GM12878 (cell line): ENCODE results near the gene OR14A2.

Experiments used
- ASH2L ChIP-seq: fragments of 300-600, 200-600 bp; sonication (generic); IDR thresholded peaks from 2 replicates; pipeline ENCODE4 v1.6.1; 2017; ENCODE audit warnings: low read depth, mild to moderate bottlenecking, borderline replicate concordance
- CBX5 ChIP-seq: sonication (generic); IDR thresholded peaks from 2 replicates; pipeline ENCODE4 v1.6.1; 2016; ENCODE audit warnings: low read depth, moderate library complexity, mild to moderate bottlenecking, inconsistent platforms
- CEBPB ChIP-seq, 2 experiments: fragments of 150-350 bp in 1 of 2; IDR thresholded peaks; 2 replicates each; pipeline ENCODE4 v1.6.1; 2012 to 2014; ENCODE audit warnings: low read depth in 2 of 2, low read length in 2 of 2, borderline replicate concordance in 1 of 2, inconsistent platforms in 1 of 2
- CTCF ChIP-seq, 3 experiments: IDR thresholded peaks in 2 of 3; conservative IDR thresholded peaks in 1 of 3; 2 replicates each; pipeline ENCODE4 v1.5.1; 2011; ENCODE audit warnings: low read depth in 3 of 3, low read length in 3 of 3, mild to moderate bottlenecking in 3 of 3, control low read depth in 2 of 3, moderate library complexity in 2 of 3, inconsistent platforms in 1 of 3, mixed read lengths in 1 of 3; ENCODE audit not compliant: control insufficient read depth in 2 of 3, insufficient read depth in 1 of 3; ENCODE audit errors: extremely low read depth in 1 of 3
- NRF1 ChIP-seq: conservative IDR thresholded peaks from 2 replicates; pipeline ENCODE4 v1.6.1; 2011; ENCODE audit warnings: mild to moderate bottlenecking, low read depth, low read length, improper control_type of control experiment
- RFX5 ChIP-seq: IDR thresholded peaks from 2 replicates; pipeline ENCODE4 v1.6.1; 2011; ENCODE audit warnings: low read depth, low read length, improper control_type of control experiment
- SIN3A ChIP-seq: IDR thresholded peaks from 2 replicates; pipeline ENCODE4 v1.6.1; 2012; ENCODE audit warnings: low read depth, low read length, improper control_type of control experiment
- YY1 ChIP-seq: IDR thresholded peaks from 2 replicates; pipeline ENCODE4 v1.6.1; 2011; ENCODE audit warnings: low read depth, mild to moderate bottlenecking, low read length
- ZZZ3 ChIP-seq: IDR thresholded peaks from 2 replicates; pipeline ENCODE4 v1.6.1; 2011; ENCODE audit warnings: low read depth; ENCODE audit not compliant: control insufficient read depth, insufficient read length

GRCh38 chr1:247797518-247797917 is 49.6 kb upstream of the OR14A2 start:
- TF ChIP-seq YY1 (no peak), SIN3A (no peak), CBX5 (no peak), NRF1 (no peak), RFX5 (no peak), ZZZ3 (no peak), CEBPB (IDR thresholded peaks at IDR 0.05; ENCODE audit: borderline replicate concordance in 1 of 2, low read depth in 2 of 2, low read length in 2 of 2) (no peak), CTCF (IDR thresholded peaks at IDR 0.05 in 2 of 3, conservative IDR thresholded peaks at IDR 0.05 in 1 of 3; ENCODE audit: control insufficient read depth in 2 of 3, extremely low read depth in 1 of 3, insufficient read depth in 1 of 3, low read depth in 3 of 3, low read length in 3 of 3) (no peak), ASH2L (no peak)
